Right lobe of liver (tissue), 4 donors: Measurements from ENCODE around the gene SLC22A5.

ENCODE experiments used
- CTCF ChIP-seq, 4 donors: fragments of 200-600 bp in 3 of 4; fragments of 450-650 bp in 1 of 4; IDR thresholded peaks; one replicate each; pipeline versions ENCODE4 v1.5.1 to v1.8.0; 2016 to 2022; ENCODE audit warnings: antibody characterized with exemption in 4 of 4, mild to moderate bottlenecking in 2 of 4
- POLR2A ChIP-seq: fragments of 450-650 bp; IDR thresholded peaks from one replicate; pipeline ENCODE4 v1.6.1; 2017; ENCODE audit warnings: antibody characterized with exemption, mild to moderate bottlenecking
- donor health status: DM: no; HTN: no; CAD: no.
- donor health status: DM: no; HTN: no; CAD: no.
- donor health status: DM: no; HTN: yes; CAD: no.

GRCh38 chr5:132355140-132355765 lies 14.3 kb upstream of the SLC22A5 start:
- no peak for TF ChIP-seq POLR2A
- TF ChIP-seq CTCF (IDR thresholded peaks at IDR 0.05): no peak
